NCI-H146 treated with DMSO at 0.1 percent for 48 hours (cell line): ENCODE data around the gene EIF5.

Experiments
- DNase-seq: peaks from one replicate; lab custom pipeline; 2025; ENCODE audit not compliant: unreplicated experiment; lab: John Stamatoyannopoulos, UW

Gene EIF5

GRCh38 chr14:103308717-103309616, 25.1 kb upstream of the EIF5 start:
- DNase-seq = no peak

- no peak for DNase-seq
Measured at GRCh38 chr14:103310576-103311095, 23.4 kb upstream of the EIF5 start.

GRCh38 chr14:103311171-103311997, 22.7 kb upstream of the EIF5 start:
- no peak for DNase-seq

GRCh38 chr14:103312006-103312635, 21.9 kb upstream of the EIF5 start:
- DNase-seq = no peak

GRCh38 chr14:103313704-103314103, 20.3 kb upstream of the EIF5 start:
- DNase-seq = no peak

- no peak for DNase-seq
Measured at GRCh38 chr14:103314496-103315277, 19.4 kb upstream of the EIF5 start.

- DNase-seq = no peak
Measured at GRCh38 chr14:103315351-103315911, 18.6 kb upstream of the EIF5 start.

- no peak for DNase-seq
Measured at GRCh38 chr14:103315941-103316340, 18.1 kb upstream of the EIF5 start.

GRCh38 chr14:103316721-103317121, 17.3 kb upstream of the EIF5 start:
- no peak for DNase-seq

- DNase-seq = no peak
Measured at GRCh38 chr14:103317251-103317650, 16.8 kb upstream of the EIF5 start.

GRCh38 chr14:103317976-103318580, 16.0 kb upstream of the EIF5 start:
- DNase-seq = no peak

- DNase-seq = no peak
Measured at GRCh38 chr14:103318750-103319419, 15.2 kb upstream of the EIF5 start.

GRCh38 chr14:103319422-103319821, 14.6 kb upstream of the EIF5 start:
- no peak for DNase-seq

GRCh38 chr14:103326078-103326477, 8.0 kb upstream of the EIF5 start:
- no peak for DNase-seq

- DNase-seq = no peak
Measured at GRCh38 chr14:103328941-103329340, 5.1 kb upstream of the EIF5 start.

- no peak for DNase-seq
Measured at GRCh38 chr14:103329401-103330347, 4.4 kb upstream of the EIF5 start.

GRCh38 chr14:103330536-103330935, 3.5 kb upstream of the EIF5 start:
- no peak for DNase-seq
